ENCODE results near the gene SUGT1.
"Not testable (repeated sequence)": the region's sequence is repeated elsewhere in the genome, so short reads cannot be mapped to it uniquely, and the experiment has no call there.

Gene SUGT1

DNA sequence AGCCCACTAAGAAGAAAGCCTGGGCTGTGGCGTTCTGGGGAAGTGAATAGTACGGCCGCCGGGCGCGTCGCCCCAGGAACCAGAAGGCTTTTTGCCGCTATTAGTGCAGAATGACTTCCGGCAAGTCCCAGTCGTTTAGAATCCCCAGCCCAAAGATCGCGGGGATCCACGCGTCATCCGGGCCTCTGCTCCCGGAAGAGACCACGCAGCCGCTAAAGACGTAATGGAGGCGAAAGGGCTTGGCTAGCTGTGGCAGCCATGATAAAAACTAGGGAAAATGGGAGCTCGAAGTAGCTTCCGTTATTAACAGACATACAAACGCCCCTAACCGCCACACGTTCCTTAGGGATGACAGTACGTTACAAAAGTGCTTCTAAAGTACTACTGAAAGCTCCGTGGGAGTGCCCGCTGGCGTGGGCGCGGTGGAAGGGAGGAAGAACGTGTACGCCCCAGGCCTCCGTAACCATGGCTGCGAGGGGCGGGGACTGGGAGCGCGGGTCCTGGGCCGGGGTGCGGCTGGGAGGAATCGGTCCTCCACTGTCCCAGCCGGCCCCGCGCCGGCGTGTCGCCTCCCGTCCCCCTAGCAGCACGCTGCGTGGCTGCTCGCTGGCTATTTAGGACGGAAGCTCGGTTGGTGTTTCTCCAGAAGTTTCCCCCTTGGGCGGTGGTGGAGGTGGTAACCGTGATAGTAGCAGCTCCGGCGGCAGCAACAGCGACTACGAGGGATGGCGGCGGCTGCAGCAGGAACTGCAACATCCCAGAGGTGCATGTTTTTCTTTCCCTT lies at the start of gene SUGT1:
Gene SUGT1, plus strand, starts transcription at position 641 of the 784 bp plus-strand sequence. Its CDS starts 85 bp downstream, at position 726.
- Histone ChIP-seq H3K27ac (ENCODE audit: low read depth, low read length, poor library complexity, severe bottlenecking) (peak within 1 kb of the TSS; percentile 78), H3K9me3 (ENCODE audit: low read length) (no peaks in the 10 kb centered on the region), H3K4me1 (ENCODE audit: insufficient read depth, low read length, severe bottlenecking) (peaks cover 38% of the 10 kb centered on the region), H3K9me2 (ENCODE audit: low read depth, low read length) (no peaks in the 10 kb centered on the region), H4K20me1 (ENCODE audit: insufficient read depth, low read length) (no peaks in the 10 kb centered on the region), H3F3A (ENCODE audit: insufficient read depth, low read length) (no peaks in the 10 kb centered on the region), H3K4me2 (ENCODE audit: low read length) (peak within 1 kb of the TSS; percentile 81), H3K79me2 (ENCODE audit: insufficient read depth, low read length) (peaks cover 52% of the 10 kb centered on the region), H3K9ac (ENCODE audit: low read length) (peak within 1 kb of the TSS; percentile 99), H3K4me3 (ENCODE audit: low read depth, low read length, poor library complexity, severe bottlenecking) (peak within 1 kb of the TSS; percentile 95), H2AFZ (ENCODE audit: low read length) (peak within 1 kb of the TSS; percentile 82), H3K27me3 (ENCODE audit: insufficient read depth, low read length) (no peaks in the 10 kb centered on the region), H3K36me3 (ENCODE audit: insufficient read depth, low read length) (peaks cover 35% of the 10 kb centered on the region)
- TF ChIP-seq, protein P1, sequence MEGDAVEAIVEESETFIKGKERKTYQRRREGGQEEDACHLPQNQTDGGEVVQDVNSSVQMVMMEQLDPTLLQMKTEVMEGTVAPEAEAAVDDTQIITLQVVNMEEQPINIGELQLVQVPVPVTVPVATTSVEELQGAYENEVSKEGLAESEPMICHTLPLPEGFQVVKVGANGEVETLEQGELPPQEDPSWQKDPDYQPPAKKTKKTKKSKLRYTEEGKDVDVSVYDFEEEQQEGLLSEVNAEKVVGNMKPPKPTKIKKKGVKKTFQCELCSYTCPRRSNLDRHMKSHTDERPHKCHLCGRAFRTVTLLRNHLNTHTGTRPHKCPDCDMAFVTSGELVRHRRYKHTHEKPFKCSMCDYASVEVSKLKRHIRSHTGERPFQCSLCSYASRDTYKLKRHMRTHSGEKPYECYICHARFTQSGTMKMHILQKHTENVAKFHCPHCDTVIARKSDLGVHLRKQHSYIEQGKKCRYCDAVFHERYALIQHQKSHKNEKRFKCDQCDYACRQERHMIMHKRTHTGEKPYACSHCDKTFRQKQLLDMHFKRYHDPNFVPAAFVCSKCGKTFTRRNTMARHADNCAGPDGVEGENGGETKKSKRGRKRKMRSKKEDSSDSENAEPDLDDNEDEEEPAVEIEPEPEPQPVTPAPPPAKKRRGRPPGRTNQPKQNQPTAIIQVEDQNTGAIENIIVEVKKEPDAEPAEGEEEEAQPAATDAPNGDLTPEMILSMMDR (IDR thresholded peaks at IDR 0.05; ENCODE audit: low read length) = peak; percentile 73
- TF ChIP-seq EZH2 (IDR thresholded peaks at IDR 0.05; ENCODE audit: borderline replicate concordance, low read length) = no peak

DNA sequence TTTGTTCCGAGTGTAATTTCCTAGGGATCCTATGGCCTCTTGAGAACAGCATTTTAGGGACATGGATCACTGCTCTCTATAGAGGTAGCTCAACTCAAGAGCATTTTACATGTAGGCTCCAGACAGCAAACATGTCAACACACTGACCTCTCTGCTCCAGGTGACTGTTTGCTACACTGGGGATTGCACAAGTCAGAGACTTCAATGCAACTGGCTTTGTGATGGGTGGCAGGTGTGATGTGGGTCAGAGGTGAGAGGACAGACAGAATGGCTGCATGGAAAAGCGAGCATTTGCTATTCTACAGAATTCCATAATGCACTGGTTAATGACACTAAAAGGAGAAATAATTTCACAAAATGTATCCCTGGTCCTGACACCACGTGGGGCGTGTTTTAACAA lies 49.3 kb upstream of the SUGT1 start:
- H3K9me2 ChIP-seq (ENCODE audit: low read depth, low read length); H3K36me3 ChIP-seq (ENCODE audit: insufficient read depth, low read length); H3K79me2 ChIP-seq (ENCODE audit: insufficient read depth, low read length); H3K27me3 ChIP-seq (ENCODE audit: insufficient read depth, low read length); H3K4me3 ChIP-seq (ENCODE audit: low read depth, low read length, poor library complexity, severe bottlenecking); H3K9ac ChIP-seq (ENCODE audit: low read length); H3K4me2 ChIP-seq (ENCODE audit: low read length); H3K27ac ChIP-seq (ENCODE audit: low read depth, low read length, poor library complexity, severe bottlenecking); H3K9me3 ChIP-seq (ENCODE audit: low read length); H2AFZ ChIP-seq (ENCODE audit: low read length); H3K4me1 ChIP-seq (ENCODE audit: insufficient read depth, low read length, severe bottlenecking); H4K20me1 ChIP-seq (ENCODE audit: insufficient read depth, low read length); H3F3A ChIP-seq (ENCODE audit: insufficient read depth, low read length): not testable (repeated sequence)

DNA sequence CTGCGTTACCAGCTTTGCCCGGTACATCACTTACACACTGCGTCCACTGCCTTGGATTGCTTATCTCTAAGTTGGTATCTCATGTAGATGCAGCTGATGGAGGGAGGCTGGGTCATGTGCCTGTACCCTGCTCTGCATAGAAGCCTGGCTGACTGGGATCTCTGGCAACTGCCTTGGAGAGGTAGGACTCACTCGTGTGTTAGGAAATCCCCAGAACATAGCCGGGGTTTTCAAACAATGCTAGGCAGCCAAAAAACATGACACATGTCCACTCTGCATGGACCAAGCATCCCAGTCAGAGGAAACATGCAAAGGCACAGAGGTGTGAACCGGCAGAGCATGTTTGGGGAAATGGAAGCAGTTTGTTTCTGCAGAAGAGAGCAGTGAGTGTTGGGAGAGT lies 46.5 kb upstream of the SUGT1 start:
- H3K4me3 ChIP-seq (ENCODE audit: low read depth, low read length, poor library complexity, severe bottlenecking); H4K20me1 ChIP-seq (ENCODE audit: insufficient read depth, low read length); H3F3A ChIP-seq (ENCODE audit: insufficient read depth, low read length); H3K9me2 ChIP-seq (ENCODE audit: low read depth, low read length); H2AFZ ChIP-seq (ENCODE audit: low read length); H3K27me3 ChIP-seq (ENCODE audit: insufficient read depth, low read length); H3K9ac ChIP-seq (ENCODE audit: low read length); H3K27ac ChIP-seq (ENCODE audit: low read depth, low read length, poor library complexity, severe bottlenecking); H3K4me2 ChIP-seq (ENCODE audit: low read length); H3K79me2 ChIP-seq (ENCODE audit: insufficient read depth, low read length); H3K4me1 ChIP-seq (ENCODE audit: insufficient read depth, low read length, severe bottlenecking); H3K36me3 ChIP-seq (ENCODE audit: insufficient read depth, low read length); H3K9me3 ChIP-seq (ENCODE audit: low read length): not testable (repeated sequence)

DNA sequence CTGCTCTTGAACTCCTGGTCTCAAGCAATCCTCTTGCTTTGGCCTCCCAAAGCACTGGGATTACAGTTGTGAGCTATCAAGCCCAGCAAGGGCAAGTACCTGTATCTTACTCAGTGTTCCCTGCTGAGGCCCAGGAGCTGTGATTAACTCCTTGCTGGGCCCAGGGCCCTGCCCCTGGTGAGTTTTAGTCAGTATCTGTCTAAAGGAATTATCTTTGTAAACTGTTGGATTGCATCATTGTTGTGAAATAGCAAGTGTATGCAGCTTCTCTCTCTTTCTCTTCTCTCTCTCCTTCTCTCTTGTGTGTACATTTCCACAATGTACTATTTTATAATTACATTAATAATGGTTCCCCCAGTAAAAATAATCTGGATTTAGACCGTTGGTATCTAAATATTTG lies 45.8 kb upstream of the SUGT1 start:
- H3K4me2 ChIP-seq (ENCODE audit: low read length); H3K9me3 ChIP-seq (ENCODE audit: low read length); H3F3A ChIP-seq (ENCODE audit: insufficient read depth, low read length); H3K27me3 ChIP-seq (ENCODE audit: insufficient read depth, low read length); H3K9me2 ChIP-seq (ENCODE audit: low read depth, low read length); H4K20me1 ChIP-seq (ENCODE audit: insufficient read depth, low read length); H2AFZ ChIP-seq (ENCODE audit: low read length); H3K27ac ChIP-seq (ENCODE audit: low read depth, low read length, poor library complexity, severe bottlenecking); H3K36me3 ChIP-seq (ENCODE audit: insufficient read depth, low read length); H3K4me1 ChIP-seq (ENCODE audit: insufficient read depth, low read length, severe bottlenecking); H3K9ac ChIP-seq (ENCODE audit: low read length); H3K4me3 ChIP-seq (ENCODE audit: low read depth, low read length, poor library complexity, severe bottlenecking); H3K79me2 ChIP-seq (ENCODE audit: insufficient read depth, low read length): not testable (repeated sequence)

DNA sequence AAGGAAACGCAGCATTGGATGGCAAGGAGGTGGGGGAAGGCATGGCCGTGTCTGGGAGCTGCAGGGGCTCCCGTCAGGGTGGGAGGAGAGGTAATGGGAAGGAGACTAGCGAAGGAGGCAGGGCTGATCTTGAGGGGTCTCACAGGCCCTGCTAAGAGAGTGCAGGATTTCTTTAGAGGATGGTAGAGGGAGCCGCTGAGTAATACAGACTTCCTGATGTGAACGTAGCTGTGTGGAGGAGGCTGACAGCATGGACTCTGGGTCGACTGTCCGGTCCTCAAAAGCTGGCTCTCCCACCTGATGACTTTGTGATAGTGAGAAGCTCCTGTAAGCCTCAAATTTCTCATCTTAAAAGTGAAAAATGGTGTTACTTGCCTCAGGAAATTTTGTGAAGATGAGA lies 44.5 kb upstream of the SUGT1 start:
- not testable (repeated sequence) for H3K79me2 ChIP-seq (ENCODE audit: insufficient read depth, low read length); H3K9me2 ChIP-seq (ENCODE audit: low read depth, low read length); H3K9me3 ChIP-seq (ENCODE audit: low read length); H4K20me1 ChIP-seq (ENCODE audit: insufficient read depth, low read length); H3K27me3 ChIP-seq (ENCODE audit: insufficient read depth, low read length); H3K4me3 ChIP-seq (ENCODE audit: low read depth, low read length, poor library complexity, severe bottlenecking); H3K27ac ChIP-seq (ENCODE audit: low read depth, low read length, poor library complexity, severe bottlenecking); H3F3A ChIP-seq (ENCODE audit: insufficient read depth, low read length); H3K36me3 ChIP-seq (ENCODE audit: insufficient read depth, low read length); H3K9ac ChIP-seq (ENCODE audit: low read length); H3K4me1 ChIP-seq (ENCODE audit: insufficient read depth, low read length, severe bottlenecking); H2AFZ ChIP-seq (ENCODE audit: low read length); H3K4me2 ChIP-seq (ENCODE audit: low read length)
